DOHH2 (cell line): ENCODE measurements around the gene ALG2.
A peak's percentile ranks its signal among the peaks of the same experiment; 100 is the strongest.

ENCODE experiments used
- H3F3A ChIP-seq: fragments of 200-600 bp; sonication (generic), shearing (Covaris generic); 2 replicates; pipeline ENCODE4 v1.6.0; 2016; ENCODE audit warnings: antibody characterized with exemption, mild to moderate bottlenecking; ENCODE audit not compliant: control insufficient read depth, insufficient read depth
- H3K27ac ChIP-seq: fragments of 200-600 bp; sonication (generic); 2 replicates; pipeline ENCODE4 v1.5.1; 2014; ENCODE audit warnings: low read depth, mild to moderate bottlenecking, low read length, moderate library complexity
- H3K27me3 ChIP-seq: fragments of 200-600 bp; sonication (generic); 2 replicates; pipeline ENCODE4 v1.6.1; 2014; ENCODE audit warnings: mild to moderate bottlenecking, low read length, mixed read lengths; ENCODE audit not compliant: control insufficient read depth
- H3K36me3 ChIP-seq: fragments of 200-600 bp; sonication (generic); 2 replicates; pipeline ENCODE4 v1.6.1; 2014; ENCODE audit warnings: mild to moderate bottlenecking, low read length, moderate library complexity, mixed read lengths; ENCODE audit not compliant: control insufficient read depth
- H3K4me1 ChIP-seq: fragments of 200-600 bp; sonication (generic); 2 replicates; pipeline ENCODE4 v1.6.1; 2014; ENCODE audit warnings: mild to moderate bottlenecking, low read length, mixed read lengths; ENCODE audit not compliant: control insufficient read depth
- H3K4me2 ChIP-seq: fragments of 200-600 bp; sonication (generic); 2 replicates; pipeline ENCODE4 v1.6.0; 2014; ENCODE audit warnings: mild to moderate bottlenecking, low read length, moderate library complexity
- H3K4me3 ChIP-seq: fragments of 200-600 bp; sonication (generic); 2 replicates; pipeline ENCODE4 v1.5.1; 2014; ENCODE audit warnings: mild to moderate bottlenecking, low read length, mixed read lengths
- H3K79me2 ChIP-seq: fragments of 200-600 bp; sonication (generic); 2 replicates; pipeline ENCODE4 v1.6.1; 2014; ENCODE audit warnings: mild to moderate bottlenecking, low read length, mixed read lengths; ENCODE audit not compliant: control insufficient read depth
- H3K9me2 ChIP-seq: fragments of 200-600 bp; sonication (generic); replicated peaks from 2 replicates; pipeline ENCODE4 v1.6.1; 2014; ENCODE audit warnings: mild to moderate bottlenecking, low read length, mixed read lengths; ENCODE audit not compliant: control insufficient read depth
- H3K9me3 ChIP-seq: fragments of 200-600 bp; sonication (generic); 2 replicates; pipeline ENCODE4 v1.6.1; 2014; ENCODE audit warnings: antibody characterized with exemption, low read length, mixed read lengths; ENCODE audit not compliant: control insufficient read depth, insufficient read depth
- H4K20me1 ChIP-seq: fragments of 200-600 bp; sonication (generic); 2 replicates; pipeline ENCODE4 v1.6.0; 2014; ENCODE audit warnings: low read depth, mild to moderate bottlenecking, antibody characterized with exemption, low read length, moderate library complexity; ENCODE audit not compliant: control insufficient read depth, insufficient read depth
- EZH2phosphoT487 ChIP-seq: fragments of 200-600 bp; sonication (generic); IDR thresholded peaks from 2 replicates; pipeline ENCODE4 v1.6.1; 2017; ENCODE audit warnings: borderline replicate concordance, mild to moderate bottlenecking, antibody characterized with exemption, low read length, moderate library complexity, mixed read lengths
- TF ChIP-seq, protein P1 (sequence below): fragments of 200-600 bp; sonication (generic); IDR thresholded peaks from one replicate; pipeline ENCODE4 v1.5.1; 2014; ENCODE audit warnings: antibody characterized with exemption, mild to moderate bottlenecking, low read depth, low read length; ENCODE audit not compliant: poor library complexity, severe bottlenecking

ALG2 gene

GRCh38 chr9:99181206-99181605 lies 40.5 kb downstream of the ALG2 start:
- peak overlapping the region; percentile 36; the same call in 1 of the 2 replicates for H3K4me3 ChIP-seq
- peak overlapping the region; percentile 39 for H3K27ac ChIP-seq

GRCh38 chr9:99180662-99181061 lies 41.1 kb downstream of the ALG2 start:
- H3K4me2 ChIP-seq, result no peak overlapping the region
- H3K9me3 ChIP-seq, result no peaks in the 10 kb centered on the region
- H3K36me3 ChIP-seq, result no peaks in the 10 kb centered on the region
- H3F3A ChIP-seq, result no peaks in the 10 kb centered on the region
- H3K4me3 ChIP-seq, result no peak overlapping the region
- H3K79me2 ChIP-seq, result no peaks in the 10 kb centered on the region
- H3K27me3 ChIP-seq, result no peaks in the 10 kb centered on the region
- no peak overlapping the region for H3K27ac ChIP-seq
- H3K4me1 ChIP-seq, result peaks cover 68% of the 10 kb centered on the region
- no peaks in the 10 kb centered on the region for H4K20me1 ChIP-seq
- TF ChIP-seq, protein P1, sequence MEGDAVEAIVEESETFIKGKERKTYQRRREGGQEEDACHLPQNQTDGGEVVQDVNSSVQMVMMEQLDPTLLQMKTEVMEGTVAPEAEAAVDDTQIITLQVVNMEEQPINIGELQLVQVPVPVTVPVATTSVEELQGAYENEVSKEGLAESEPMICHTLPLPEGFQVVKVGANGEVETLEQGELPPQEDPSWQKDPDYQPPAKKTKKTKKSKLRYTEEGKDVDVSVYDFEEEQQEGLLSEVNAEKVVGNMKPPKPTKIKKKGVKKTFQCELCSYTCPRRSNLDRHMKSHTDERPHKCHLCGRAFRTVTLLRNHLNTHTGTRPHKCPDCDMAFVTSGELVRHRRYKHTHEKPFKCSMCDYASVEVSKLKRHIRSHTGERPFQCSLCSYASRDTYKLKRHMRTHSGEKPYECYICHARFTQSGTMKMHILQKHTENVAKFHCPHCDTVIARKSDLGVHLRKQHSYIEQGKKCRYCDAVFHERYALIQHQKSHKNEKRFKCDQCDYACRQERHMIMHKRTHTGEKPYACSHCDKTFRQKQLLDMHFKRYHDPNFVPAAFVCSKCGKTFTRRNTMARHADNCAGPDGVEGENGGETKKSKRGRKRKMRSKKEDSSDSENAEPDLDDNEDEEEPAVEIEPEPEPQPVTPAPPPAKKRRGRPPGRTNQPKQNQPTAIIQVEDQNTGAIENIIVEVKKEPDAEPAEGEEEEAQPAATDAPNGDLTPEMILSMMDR, result no peak
- TF ChIP-seq EZH2phosphoT487, result no peak
- H3K9me2 ChIP-seq, result no peaks in the 10 kb centered on the region

More at GRCh38 chr9:99181206-99181605, 40.5 kb downstream of the ALG2 start:
- no peaks in the 10 kb centered on the region for H3K9me2 ChIP-seq
- H3F3A ChIP-seq, result no peaks in the 10 kb centered on the region
- peak overlapping the region; percentile 46 for H3K4me2 ChIP-seq
- H4K20me1 ChIP-seq, result no peaks in the 10 kb centered on the region
- H3K4me1 ChIP-seq, result peaks cover 63% of the 10 kb centered on the region
- no peaks in the 10 kb centered on the region for H3K27me3 ChIP-seq
- H3K79me2 ChIP-seq, result no peaks in the 10 kb centered on the region
- H3K9me3 ChIP-seq, result no peaks in the 10 kb centered on the region
- TF ChIP-seq, protein P1, result no peak
- no peak for TF ChIP-seq EZH2phosphoT487
- no peaks in the 10 kb centered on the region for H3K36me3 ChIP-seq

- Histone ChIP-seq H4K20me1 (no peaks in the 10 kb centered on the region), H3K36me3 (no peaks in the 10 kb centered on the region), H3K27ac (no peak overlapping the region), H3K4me2 (no peak overlapping the region), H3K4me3 (no peak overlapping the region), H3K79me2 (no peaks in the 10 kb centered on the region), H3K4me1 (peaks cover 69% of the 10 kb centered on the region), H3K9me3 (no peaks in the 10 kb centered on the region), H3K9me2 (no peaks in the 10 kb centered on the region), H3K27me3 (no peaks in the 10 kb centered on the region), H3F3A (no peaks in the 10 kb centered on the region)
- no peak for TF ChIP-seq EZH2phosphoT487
- TF ChIP-seq, protein P1, result no peak
These were observed 41.5 kb downstream of the ALG2 start for GRCh38 chr9:99180199-99180598.
